SK-N-SH treated with all-trans-retinoic acid at 6 μM for 48 hours (cell line): ENCODE results near the gene IFT27.

Source experiments
- ATAC-seq: fragments of 200-7000 bp; cut with Tn5 transposase; 3 replicates; pipeline ENCODE4 v1.9.1; 2020; ENCODE audit warnings: mild to moderate bottlenecking, moderate library complexity
- ARNTL ChIP-seq: fragments of 450-650 bp; formaldehyde crosslinking; IDR thresholded peaks from 2 replicates; pipeline ENCODE4 v1.5.0; 2020; ENCODE audit warnings: low read depth, mild to moderate bottlenecking, moderate library complexity, borderline replicate concordance
- CREB5 ChIP-seq: fragments of 250-450 bp; sonication (Bioruptor Pico); IDR thresholded peaks from 2 replicates; pipeline ENCODE4 v1.5.1; 2020; ENCODE audit warnings: low read depth, mild to moderate bottlenecking, moderate library complexity
- CSDC2 ChIP-seq: fragments of 250-450 bp; sonication (Bioruptor Pico); IDR thresholded peaks from 2 replicates; pipeline ENCODE4 v1.5.0; 2020; ENCODE audit warnings: mild to moderate bottlenecking, moderate library complexity
- ESRRG ChIP-seq: fragments of 250-450 bp; sonication (Bioruptor Pico); IDR thresholded peaks from 2 replicates; pipeline ENCODE4 v1.6.1; 2021; ENCODE audit warnings: mild to moderate bottlenecking
- ISL1 ChIP-seq: fragments of 250-450 bp; sonication (Bioruptor Pico); IDR thresholded peaks from 2 replicates; pipeline ENCODE4 v2.1.2; 2022; ENCODE audit warnings: mild to moderate bottlenecking, moderate library complexity
- OSR1 ChIP-seq: fragments of 250-450 bp; sonication (Bioruptor Pico); IDR thresholded peaks from 2 replicates; pipeline ENCODE4 v1.8.0; 2022; ENCODE audit warnings: moderate library complexity, mild to moderate bottlenecking, inconsistent platforms
- PATZ1 ChIP-seq: fragments of 250-450 bp; sonication (Bioruptor Pico); IDR thresholded peaks from 2 replicates; pipeline ENCODE4 v1.8.0; 2020; ENCODE audit warnings: mild to moderate bottlenecking, moderate library complexity, borderline replicate concordance
- POU6F1 ChIP-seq: fragments of 250-450 bp; sonication (Bioruptor Pico); IDR thresholded peaks from 2 replicates; pipeline ENCODE4 v1.8.0; 2021; ENCODE audit warnings: low read depth, mild to moderate bottlenecking, moderate library complexity, borderline replicate concordance
- PPARA ChIP-seq: fragments of 250-450 bp; sonication (Bioruptor Pico); IDR thresholded peaks from 2 replicates; pipeline ENCODE4 v1.5.0; 2020; ENCODE audit warnings: mild to moderate bottlenecking, borderline replicate concordance
- RARB ChIP-seq: fragments of 250-450 bp; sonication (Bioruptor Pico); IDR thresholded peaks from 2 replicates; pipeline ENCODE4 v1.8.0; 2021; ENCODE audit warnings: mild to moderate bottlenecking, moderate library complexity
- SNAI2 ChIP-seq: fragments of 250-450 bp; sonication (Bioruptor Pico); IDR thresholded peaks from 2 replicates; pipeline ENCODE4 v1.5.0; 2020; ENCODE audit warnings: mild to moderate bottlenecking, moderate library complexity
- TCF4 ChIP-seq: fragments of 250-450 bp; sonication (Bioruptor Pico); IDR thresholded peaks from 2 replicates; pipeline ENCODE4 v1.8.0; 2021; ENCODE audit warnings: mild to moderate bottlenecking, moderate library complexity, borderline replicate concordance
- TOX ChIP-seq: fragments of 250-450 bp; sonication (Bioruptor Pico); IDR thresholded peaks from 2 replicates; pipeline ENCODE4 v1.8.0; 2021; ENCODE audit warnings: mild to moderate bottlenecking, moderate library complexity, borderline replicate concordance
- TSHZ2 ChIP-seq: fragments of 250-450 bp; sonication (Bioruptor Pico); IDR thresholded peaks from 2 replicates; pipeline ENCODE4 v1.5.0; 2020; ENCODE audit warnings: mild to moderate bottlenecking, moderate library complexity
- ZC3H10 ChIP-seq: fragments of 250-450 bp; sonication (Bioruptor Pico); IDR thresholded peaks from 2 replicates; pipeline ENCODE4 v1.5.1; 2021; ENCODE audit warnings: mild to moderate bottlenecking, moderate library complexity
- ZFP3 ChIP-seq: fragments of 250-450 bp; sonication (Bioruptor Pico); IDR thresholded peaks from 2 replicates; pipeline ENCODE4 v1.5.0; 2020; ENCODE audit warnings: mild to moderate bottlenecking, moderate library complexity
- ZFP30 ChIP-seq: fragments of 450-650 bp; formaldehyde crosslinking; IDR thresholded peaks from 2 replicates; pipeline ENCODE4 v1.5.0; 2022; ENCODE audit warnings: mild to moderate bottlenecking, moderate library complexity
- ZNF565 ChIP-seq: fragments of 450-650 bp; formaldehyde crosslinking; conservative IDR thresholded peaks from 2 replicates; pipeline ENCODE4 v1.5.0; 2020; ENCODE audit warnings: low read depth, mild to moderate bottlenecking, moderate library complexity
- ZNF70 ChIP-seq: fragments of 450-650 bp; formaldehyde crosslinking; IDR thresholded peaks from 2 replicates; pipeline ENCODE4 v1.5.0; 2020; ENCODE audit warnings: mild to moderate bottlenecking, moderate library complexity
- ZNF8 ChIP-seq: fragments of 450-650 bp; formaldehyde crosslinking; IDR thresholded peaks from 2 replicates; pipeline ENCODE4 v1.5.0; 2020; ENCODE audit warnings: mild to moderate bottlenecking, moderate library complexity

The IFT27 gene

GRCh38 chr22:36738416-36739020, 37.4 kb downstream of the IFT27 start:
- ATAC-seq: no peak
- TF ChIP-seq RARB: no peak
- TF ChIP-seq ZNF565 (CRISPR knock-in tag): no peak
- no peak for TF ChIP-seq PPARA (CRISPR knock-in tag)
- TF ChIP-seq SNAI2: no peak
- TF ChIP-seq ZC3H10 (CRISPR knock-in tag): no peak
- no peak for TF ChIP-seq TSHZ2 (CRISPR knock-in tag)
- no peak for TF ChIP-seq CREB5 (CRISPR knock-in tag)
- no peak for TF ChIP-seq TOX
- no peak for TF ChIP-seq ZFP30 (CRISPR knock-in tag)

- no peak for TF ChIP-seq ZNF8
- no peak for TF ChIP-seq PPARA (CRISPR knock-in tag)
- no peak for TF ChIP-seq PATZ1 (CRISPR knock-in tag)
- no peak for TF ChIP-seq CSDC2 (CRISPR knock-in tag)
- no peak for TF ChIP-seq CREB5 (CRISPR knock-in tag)
- no peak for TF ChIP-seq POU6F1
- no peak for TF ChIP-seq ZC3H10 (CRISPR knock-in tag)
- no peak for TF ChIP-seq ZNF70 (CRISPR knock-in tag)
- TF ChIP-seq ESRRG (CRISPR knock-in tag): no peak
- TF ChIP-seq OSR1: no peak
- TF ChIP-seq ISL1 (CRISPR knock-in tag): no peak
- TF ChIP-seq TCF4 (CRISPR knock-in tag): no peak
- TF ChIP-seq ARNTL (CRISPR knock-in tag): no peak
- TF ChIP-seq ZFP30 (CRISPR knock-in tag): no peak
- no peak for TF ChIP-seq ZFP3 (CRISPR knock-in tag)
- no peak for TF ChIP-seq ZNF565 (CRISPR knock-in tag)
- TF ChIP-seq TSHZ2 (CRISPR knock-in tag): no peak
- TF ChIP-seq TOX: no peak
- ATAC-seq: no peak
Observed at GRCh38 chr22:36737776-36738175, 38.1 kb downstream of the IFT27 start.
